HPDE6-E6E7 (cell line): ENCODE data around the gene PRKD2.

ENCODE experiments used
- DNase-seq: peaks from one replicate; pipeline ENCODE4 v3.0.0; 2011; ENCODE audit warnings: missing footprints; ENCODE audit errors: extremely low spot score

PRKD2 gene

DNA sequence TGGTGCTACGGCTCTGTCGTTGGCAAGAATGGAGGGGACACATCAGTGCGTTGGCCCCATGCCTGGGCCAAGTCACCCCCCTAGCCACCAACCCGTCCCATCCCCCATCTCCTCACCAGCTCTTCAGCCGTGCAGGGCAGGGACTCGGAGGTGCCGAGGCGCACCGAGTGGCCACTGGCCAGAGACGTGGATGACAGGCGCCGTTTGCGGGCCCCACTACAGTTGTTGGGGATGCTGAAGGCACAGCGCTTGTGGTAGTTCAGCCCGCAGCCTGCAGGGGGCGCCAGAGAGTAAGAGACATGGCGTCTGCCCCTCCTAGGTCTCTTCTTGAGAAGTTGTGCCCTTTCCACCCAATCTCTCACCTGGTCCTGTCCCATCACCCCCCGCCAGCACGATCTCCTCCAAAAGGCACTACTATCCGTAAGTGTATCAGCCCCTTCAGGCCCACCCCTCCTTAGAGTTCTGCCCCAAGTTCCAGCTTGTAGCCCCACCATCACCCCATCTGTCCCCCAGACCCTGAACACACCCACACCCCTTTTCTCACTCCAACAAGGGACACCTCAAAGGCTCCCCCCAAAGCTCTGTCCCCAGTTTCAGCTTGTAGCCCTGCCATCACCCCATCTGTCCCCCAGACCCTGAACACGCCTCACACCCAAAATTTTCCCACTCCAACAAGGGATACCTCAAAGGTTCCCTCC lies 12.4 kb downstream of the PRKD2 start:
- DNase-seq: no peak

DNA sequence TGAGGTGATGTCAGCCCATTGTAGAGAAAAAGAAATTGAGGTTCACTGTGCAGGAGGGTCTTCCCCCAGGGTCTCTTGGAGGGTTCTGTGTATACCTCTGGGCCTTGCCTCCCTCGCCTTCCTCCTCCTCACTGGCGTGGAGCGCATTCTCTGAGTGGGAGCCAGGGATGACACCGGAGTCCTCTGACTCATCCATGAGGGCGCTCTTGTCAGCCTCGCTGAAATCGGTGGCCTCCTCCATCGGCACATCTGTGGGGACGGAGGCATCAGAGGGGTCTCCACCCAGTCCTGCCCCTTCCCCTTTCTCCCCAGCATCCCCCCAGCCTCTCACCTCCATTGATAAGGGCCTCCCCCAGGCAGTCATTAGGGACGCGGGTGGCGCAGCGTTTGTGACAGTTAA lies 16.2 kb downstream of the PRKD2 start:
- DNase-seq: no peak

DNA sequence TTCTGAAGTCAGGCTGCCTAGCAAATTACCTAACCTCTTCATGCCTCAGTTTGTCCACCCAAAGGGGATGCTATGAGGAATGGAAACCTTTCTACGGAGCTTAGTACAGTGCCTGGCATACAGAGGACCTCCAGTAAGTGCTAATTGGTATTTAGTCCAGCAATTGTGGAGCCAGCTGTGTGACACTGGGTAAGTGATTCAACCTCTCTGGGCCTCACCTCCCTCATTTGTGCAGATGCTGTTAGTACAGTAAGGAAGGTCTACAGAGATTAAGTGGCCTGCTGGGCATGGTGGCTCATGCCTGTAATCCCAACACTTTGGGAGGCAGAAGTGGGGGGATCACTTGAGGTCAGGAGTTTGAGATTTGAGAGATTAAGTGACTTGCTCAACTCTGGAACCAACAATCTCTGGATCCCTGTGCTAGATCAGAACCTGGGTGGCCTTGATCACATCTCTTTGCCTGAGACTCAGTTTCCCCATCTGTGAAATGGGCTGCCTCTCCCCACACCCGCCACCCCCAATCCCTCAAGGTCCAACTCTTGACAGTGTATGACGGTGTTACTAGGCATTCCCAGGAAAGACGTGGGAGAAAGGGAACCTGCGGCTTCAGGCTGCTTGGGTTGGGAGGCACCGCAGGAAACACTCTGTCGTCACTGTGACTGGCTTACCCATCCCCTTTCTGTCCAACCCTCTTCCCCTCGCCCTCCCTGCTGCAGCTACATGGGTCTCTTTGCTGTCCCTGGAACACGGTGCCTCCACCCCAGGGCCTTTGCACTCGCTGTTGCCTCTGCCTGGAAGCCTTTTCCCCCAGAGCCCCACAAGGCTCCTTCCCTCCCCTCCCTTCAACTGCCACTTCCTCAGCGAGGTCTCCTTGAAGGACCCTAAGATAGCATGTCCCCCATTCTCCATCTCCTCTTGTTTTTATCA lies 18.3 kb downstream of the PRKD2 start:
- no peak for DNase-seq

DNA sequence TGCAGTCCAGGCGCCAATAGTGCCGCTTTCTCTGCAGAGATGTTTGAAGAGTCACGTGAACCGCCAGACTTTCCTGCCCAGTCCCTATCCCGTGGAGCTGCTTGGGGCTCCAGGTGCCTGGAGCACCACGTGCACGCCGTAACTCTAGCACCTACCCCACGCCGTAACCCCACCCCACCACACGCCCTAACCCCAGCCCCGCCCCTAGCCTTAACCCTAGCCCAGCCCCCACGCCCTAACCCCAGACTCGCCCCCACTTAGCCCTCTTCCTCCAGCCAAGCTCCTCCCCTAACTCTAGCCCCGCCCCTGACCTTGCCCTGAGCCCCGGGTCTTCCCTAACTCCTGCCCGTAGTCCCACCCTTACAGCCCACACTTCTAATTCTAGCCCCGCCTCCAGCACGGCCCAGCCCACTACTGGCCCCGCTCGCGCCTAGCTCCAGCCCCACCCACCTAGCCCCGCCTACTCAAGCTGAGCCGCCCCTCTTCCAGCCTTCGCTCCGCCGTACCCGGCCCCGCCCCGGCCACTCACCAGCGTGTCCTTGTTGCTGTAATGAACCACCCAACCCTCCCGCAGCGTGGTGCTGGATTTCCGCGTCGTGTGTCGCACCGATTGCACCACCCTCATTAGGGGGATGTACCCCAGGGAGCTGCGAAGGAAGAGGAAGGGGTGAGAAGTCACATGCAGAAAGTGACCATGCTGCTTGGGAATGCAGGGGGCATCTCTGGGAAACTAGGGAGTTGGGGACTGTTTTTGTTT lies 19.5 kb downstream of the PRKD2 start:
- DNase-seq: no peak

DNA sequence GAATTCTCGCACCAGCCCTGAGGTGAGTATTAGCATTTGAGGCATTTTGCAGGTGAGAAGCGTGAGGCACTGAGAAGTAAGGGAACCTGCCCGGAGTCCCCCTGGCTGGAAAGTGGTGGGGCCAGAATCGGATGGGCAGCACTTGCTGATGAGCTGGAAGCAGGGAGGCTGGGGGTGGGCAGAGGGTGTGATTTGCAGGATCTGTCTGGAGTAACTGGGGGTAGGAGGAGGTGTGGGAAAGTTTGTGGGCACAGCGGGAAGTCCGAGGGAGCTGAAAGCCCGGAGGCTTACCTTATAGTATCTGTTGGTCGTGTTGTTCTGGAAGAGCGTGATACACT lies 20.1 kb downstream of the PRKD2 start:
- no peak for DNase-seq

DNA sequence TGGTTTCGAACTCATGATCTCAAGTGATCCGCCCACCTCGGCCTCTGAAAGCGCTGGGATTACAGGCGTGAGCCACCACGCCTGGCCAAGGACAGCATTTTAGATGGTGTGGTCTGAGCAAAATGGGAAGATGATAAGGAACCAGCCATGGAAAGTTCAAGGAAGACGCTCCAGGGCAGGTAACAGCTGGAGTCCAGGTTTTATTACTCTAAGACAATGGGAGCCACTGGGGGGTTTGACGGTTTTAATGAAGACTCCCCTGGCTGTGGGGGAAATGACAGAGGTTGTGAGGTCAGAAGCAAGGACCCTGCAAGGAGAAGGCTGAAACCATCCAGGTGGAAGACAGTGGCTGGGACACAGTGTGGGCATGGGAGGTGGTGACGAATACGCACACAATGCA lies 20.9 kb downstream of the PRKD2 start:
- DNase-seq: no peak

DNA sequence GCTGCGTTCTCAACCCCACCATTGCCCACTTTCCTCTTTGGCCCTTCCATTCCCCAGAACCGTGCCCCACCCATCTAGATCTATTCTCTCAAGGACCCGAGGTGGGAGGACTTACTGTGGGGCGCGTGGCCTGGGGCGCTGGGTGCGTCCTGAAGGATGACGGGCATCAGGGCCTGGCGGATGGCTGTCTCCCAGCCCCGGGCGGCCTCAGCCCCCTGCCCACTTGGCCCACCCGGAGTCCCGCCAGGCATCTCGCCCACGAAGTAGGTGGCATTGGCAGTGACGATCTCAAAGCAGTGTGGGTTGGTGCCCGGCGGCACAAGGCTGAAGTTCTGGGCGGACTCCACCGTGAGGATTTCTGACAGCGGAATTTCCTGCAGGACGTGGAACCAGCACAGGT lies 23.2 kb downstream of the PRKD2 start:
- no peak for DNase-seq

DNA sequence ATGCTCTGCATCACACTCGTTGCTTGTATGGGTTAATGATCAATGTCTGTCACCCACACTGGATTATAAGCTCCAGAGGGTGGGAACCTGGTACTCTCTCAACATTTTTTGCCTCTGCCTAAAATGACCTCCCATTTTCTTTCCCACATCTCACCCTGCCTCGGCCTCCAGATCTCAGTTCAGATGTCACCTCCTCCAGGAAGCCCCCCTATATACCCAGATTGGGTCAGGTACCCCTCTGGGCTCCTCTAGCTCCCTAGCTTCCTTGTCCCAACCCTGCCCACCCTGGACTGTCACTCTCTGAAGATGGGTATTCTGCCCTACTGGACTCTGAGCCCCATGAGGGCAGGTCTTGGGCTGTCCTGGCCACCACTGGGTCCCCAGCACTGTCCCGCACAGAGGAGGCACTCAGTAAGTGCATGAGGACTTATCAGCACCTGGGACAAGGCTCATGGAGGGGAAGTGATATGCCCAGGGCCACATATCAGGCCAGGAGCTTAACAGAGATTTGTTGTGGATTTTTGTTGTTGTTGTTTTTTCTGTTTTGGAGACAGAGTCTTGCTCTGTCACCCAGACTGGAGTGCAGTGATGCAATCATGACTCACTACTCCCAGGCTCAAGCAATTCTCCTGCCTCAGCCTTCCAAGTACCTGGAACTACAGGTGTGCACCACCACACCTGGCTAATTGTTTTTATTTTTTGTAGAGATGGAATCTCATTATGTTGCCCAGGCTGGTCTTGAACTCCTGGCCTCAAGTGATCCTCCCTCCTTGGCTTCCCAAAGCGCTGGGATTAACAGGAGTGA lies 23.8 kb downstream of the PRKD2 start:
- no peak for DNase-seq

DNA sequence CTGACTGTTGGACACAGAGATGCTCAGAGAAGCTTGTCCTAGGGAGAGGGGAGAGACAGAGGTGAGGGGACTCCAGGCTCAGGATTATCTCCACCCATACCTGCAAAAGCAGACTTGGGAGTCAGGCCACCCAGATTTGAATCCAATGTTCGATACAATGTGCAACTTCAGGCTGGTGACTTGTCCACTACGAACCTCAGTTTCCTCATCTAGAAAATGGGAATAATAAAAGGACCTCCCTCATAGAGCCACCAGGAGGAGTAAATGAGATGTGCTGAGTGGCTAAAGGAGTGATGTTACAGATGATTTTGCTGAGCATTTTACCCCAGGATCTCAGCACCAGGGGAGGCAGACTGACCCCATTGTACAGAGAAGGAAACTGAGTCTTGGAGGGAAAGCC lies 25.0 kb downstream of the PRKD2 start:
- DNase-seq: no peak

DNA sequence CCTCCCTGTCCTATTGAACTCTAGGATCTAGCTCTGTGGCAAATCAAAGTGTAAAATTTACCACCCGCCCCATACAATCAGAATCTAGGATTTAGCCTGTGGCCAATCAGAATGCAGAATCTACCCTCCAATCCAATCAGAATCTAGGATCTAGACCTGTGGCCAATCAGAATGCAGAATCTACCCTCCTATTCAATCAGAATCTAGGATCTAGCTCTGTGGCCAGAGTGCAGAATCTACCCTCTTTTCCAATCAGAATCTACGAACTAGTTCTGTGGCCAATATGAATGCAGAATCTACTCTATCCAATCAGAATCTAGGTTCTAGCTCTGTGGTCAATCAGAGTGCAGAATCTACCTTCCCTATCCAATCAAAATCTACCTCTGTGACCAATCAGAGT lies 25.8 kb downstream of the PRKD2 start:
- DNase-seq: no peak

DNA sequence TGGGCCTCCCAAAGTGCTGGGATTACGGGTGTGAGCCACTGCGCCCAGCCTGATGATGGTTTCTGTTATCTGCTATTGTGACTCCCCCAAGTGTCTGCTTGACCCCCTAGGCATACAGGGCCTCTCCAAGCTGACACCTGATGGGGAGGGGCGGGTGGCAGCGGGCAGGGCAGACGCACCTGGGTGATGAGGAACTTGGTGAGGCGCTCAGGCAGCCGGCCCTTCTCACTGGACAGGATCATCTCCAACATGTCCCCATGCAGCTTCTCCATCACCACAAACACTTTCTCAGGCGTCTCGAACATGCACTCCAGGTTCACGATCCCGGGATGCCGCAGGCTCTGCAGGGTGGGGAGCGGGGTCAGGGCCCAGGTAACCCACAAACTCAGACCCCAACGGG lies 27.6 kb downstream of the PRKD2 start:
- no peak for DNase-seq

DNA sequence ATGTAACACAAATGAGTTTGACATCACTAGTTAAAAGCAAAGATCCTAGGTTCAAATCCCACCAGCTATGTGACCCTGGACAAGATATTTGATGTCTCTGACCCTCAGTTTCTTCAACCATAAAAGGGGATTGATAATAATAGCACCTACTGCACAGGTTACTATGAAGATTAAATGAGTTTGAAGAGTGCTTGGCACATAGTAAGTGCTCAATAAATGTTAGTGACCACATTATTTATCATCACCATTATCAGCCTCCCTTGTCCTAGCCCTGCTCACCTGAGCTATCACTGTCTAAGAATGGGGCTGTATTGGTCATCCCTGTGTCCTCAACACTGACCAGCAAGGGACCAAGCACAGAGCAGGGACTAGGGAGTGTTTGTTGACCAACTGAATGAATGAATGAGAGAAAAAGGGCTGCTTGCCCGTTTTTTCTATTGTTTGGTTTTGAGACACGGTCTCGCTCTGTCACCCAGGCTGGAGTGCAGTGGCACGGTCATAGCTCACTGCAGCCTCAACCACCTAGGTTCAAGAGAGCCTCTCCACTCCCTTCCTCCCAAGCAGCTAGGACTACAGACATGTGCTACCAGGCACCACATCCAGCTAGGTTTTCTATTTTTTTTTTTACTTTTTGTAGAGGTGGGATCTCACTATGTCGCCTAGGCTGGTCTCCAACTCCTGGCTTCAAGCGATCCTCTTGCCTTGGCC lies 29.3 kb downstream of the PRKD2 start:
- DNase-seq: no peak

DNA sequence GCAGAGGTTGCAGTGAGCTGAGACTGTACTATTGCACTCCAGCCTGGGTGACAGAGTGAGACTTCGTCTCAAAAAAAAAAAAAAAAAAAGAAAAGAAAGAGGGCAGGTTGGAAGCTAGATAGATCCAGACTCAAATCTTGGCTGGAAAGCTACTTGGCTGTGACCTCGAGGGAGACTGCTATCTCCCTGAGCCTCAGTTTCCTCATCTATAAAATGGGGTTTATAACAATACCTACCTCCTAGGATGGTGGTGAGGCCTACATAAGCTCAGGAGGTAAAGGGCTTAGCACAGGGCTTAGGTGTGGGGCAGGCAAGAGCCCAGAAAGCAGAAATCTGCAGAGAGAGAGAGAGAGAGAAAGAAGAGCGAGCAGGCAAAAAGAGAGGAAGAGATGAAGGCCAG lies 31.7 kb downstream of the PRKD2 start:
- no peak for DNase-seq

DNA sequence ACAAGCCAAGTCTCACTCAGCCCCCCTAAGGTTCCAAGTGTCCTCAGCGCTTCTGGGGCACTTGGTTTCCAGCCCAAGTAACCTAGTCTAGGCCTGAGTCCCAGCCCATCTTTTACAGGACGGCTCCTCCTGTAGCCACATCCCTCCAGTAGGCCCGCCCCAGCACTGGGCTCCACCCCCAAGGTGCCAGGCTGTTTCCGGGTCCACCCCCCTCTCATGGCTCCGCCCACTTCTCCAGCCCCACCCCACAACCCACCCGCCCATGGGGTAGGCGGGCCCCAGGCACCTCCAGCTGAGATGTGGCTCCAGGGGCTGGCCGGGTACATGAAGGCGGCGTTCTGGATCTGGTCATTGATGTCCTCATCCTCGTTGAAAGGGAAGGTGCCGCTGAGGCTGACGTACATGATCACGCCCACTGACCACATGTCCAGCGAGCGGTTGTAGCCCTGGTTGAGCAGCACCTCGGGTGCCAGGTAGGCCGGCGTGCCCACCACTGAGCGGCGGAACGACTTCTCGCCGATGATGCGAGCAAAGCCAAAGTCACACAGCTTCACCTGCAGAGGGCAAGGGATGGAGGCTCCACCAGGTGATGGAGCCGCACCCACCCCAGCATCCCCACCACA lies 38.7 kb downstream of the PRKD2 start:
- DNase-seq: peak; percentile 31

DNA sequence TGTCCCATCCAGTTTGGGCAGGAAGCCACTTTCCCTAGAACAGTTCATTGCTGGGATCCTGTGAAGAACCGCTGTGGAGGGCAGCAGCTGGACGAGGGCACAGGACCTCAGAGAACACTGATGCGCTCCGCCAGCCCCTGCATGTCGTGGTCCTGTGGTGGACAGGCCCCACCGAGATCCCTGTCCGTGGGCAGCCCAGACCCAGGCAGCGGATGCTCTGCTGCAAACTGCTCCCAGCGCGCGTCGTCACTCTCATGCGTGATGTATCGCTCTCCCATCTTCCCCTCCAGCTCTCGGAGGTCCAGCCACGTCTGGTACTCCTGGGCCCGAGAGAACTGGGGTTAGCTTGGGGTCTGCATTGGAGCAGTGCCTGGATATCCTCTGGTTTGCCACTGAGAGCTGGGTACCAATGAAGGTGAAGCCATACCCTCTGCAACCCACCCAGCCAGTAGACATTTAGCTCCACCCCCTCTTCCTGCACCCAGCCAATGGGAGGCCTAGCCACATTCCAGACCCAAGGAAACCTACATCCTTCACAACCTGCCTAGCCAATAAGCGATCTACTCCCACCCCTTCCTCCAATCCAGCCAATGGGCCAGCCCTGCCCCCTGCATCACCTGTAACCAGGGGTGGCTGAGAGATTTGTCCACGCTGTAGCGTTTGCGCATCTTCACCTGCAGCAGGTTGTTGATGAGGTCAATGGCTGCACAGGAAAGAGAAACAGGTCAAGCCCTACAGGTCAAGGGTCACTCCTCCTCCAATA lies 42.3 kb downstream of the PRKD2 start:
- no peak for DNase-seq

DNA sequence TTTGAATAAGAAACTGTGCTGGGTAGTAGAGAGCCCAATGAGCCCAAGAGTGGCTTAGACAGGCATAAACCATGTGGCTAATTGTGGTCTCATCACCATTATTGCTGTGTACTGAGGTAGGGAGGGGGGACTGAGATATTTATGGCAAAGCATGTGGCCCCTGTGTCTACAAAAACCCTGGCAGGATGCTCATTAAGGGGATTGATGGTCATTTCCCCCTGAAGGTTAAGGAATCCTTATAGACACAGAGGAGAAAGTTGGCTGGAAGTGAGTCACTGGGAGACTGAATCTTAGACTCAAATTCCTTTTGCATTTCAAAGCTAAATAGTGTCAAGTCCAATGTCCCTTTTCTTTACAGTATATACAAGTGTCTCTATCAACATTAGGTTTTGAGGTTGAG lies 46.1 kb downstream of the PRKD2 start:
- no peak for DNase-seq

DNA sequence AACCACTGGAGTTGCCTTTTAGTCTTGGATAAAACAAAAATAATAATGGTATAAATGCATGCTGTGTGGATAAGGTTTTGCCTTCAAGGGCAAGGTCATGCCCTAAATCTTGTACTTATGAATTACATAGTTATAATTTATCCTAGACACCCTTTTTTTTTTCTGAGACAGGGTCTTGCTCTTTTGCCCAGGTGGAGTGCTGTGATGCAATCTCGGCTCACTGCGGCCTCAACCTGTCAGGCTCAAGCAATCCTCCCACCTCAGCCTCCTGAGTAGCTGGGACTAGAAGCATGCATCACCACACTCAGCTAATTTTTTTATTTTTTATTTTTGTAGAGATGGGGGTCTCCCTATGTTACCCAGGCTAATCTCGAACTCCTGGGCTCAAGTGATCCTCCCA lies 48.3 kb downstream of the PRKD2 start:
- DNase-seq: no peak

DNA sequence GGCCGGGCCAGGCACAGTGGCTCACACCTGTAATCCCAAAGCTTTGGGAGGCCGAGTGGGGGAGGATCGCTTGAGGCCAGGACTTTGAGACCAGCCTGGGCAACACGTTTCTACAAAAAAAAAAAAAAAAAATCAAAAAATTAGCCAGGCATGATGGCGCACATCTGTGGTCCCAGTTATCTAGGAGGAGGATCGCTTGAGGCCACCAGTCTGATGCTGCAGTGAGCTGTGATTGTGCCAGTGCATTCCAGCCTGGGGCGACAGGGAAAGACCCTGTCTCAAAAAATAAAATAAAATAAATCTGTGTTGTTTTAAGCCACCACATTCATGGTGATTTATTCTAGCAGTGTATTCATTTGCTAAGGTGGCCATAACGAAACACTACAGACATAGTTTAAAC lies 51.8 kb downstream of the PRKD2 start:
- DNase-seq: no peak

DNA sequence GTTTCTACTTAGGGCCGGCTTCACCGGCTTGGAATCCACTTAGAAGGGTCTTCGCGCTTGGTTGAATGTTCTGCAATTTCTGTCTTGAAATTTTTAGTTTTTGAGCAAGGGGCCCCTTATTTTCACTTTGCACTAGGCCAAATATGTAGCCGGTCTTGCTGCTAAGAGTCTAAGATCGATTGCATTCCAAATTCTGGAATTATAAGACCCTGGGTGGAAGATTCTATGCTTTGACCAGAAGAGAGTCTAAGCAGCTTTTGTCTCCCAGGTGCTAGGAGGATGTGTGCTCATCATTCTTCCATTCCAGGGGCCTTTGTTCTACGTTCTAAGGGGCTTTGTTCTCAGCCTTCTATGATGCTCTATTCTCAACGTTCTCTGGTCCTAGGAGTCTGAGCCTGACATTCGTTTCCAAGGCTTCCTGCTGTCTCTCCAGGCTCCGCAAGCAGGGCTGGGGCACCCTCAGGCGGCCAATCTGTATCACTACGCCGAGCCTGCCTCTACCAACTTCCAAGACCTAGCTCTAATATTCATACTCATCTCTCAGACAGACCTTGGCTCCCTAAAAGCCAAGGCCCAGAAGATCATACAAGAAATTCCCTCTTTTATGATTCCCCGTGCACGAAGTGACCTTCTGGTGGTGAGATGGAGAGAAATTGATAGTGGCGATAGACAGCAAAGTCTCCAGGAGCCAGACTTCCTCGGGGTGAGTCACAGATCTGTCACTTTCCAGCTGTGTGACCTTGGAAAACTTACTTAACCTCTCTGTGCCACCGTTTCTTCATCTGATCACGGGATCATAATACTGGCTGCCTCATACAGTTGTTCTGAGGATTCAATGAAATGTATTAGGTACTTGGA lies 55.0 kb downstream of the PRKD2 start:
- DNase-seq: peak; percentile 76
